ENCODE data around the gene NUFIP1. TPM values are rescaled to one million over a fixed set of nuclear protein-coding genes. Genes with fewer than 3 reads are reported as not detected.

Gene NUFIP1
- total and polyA plus RNA-seq, 2 of the 8 experiments (the other 6 are each of a cell fraction or from before 2014, with no cell fraction given) = 4.6 to 16.6 TPM

- H4K5ac ChIP-seq (ENCODE audit: insufficient read length, low read depth, low read length) = no peak overlapping the region
- no peak overlapping the region for H3K4ac ChIP-seq (replicated peaks; ENCODE audit: insufficient read length, low read depth, low read length)
- H3K4me2 ChIP-seq (ENCODE audit: insufficient read depth in 1 of 2, low read depth in 2 of 2, low read length in 2 of 2) = no peak overlapping the region
- H2BK5ac ChIP-seq (ENCODE audit: low read depth, low read length) = no peak overlapping the region
- no peak overlapping the region for H3K18ac ChIP-seq (ENCODE audit: extremely low read depth, low read length)
- no peak overlapping the region for H3K14ac ChIP-seq (ENCODE audit: insufficient read length)
- no peak overlapping the region for H2BK12ac ChIP-seq (ENCODE audit: low read depth, low read length)
- FAIRE-seq (no peak), DNase-seq (ENCODE audit: low read depth in 1 of 2, low spot score in 2 of 2) (no peak)
- CTCF ChIA-PET (ENCODE audit: partially characterized antibody) = interaction anchor here (0.7 to 1.6 kb wide), 3 partner anchors 9 to 551 kb away, joined by 4 to 7 read pairs (median 4); no protein-coding TSS in a partner anchor
- no peak overlapping the region for H2BK20ac ChIP-seq (ENCODE audit: low read length)
- H2BK120ac ChIP-seq (replicated peaks; ENCODE audit: low read depth, low read length) = no peak overlapping the region
- H3K79me1 ChIP-seq (ENCODE audit: low read depth, low read length) = no peaks in the 10 kb centered on the region; the same call in 1 of the 2 replicates
- peaks cover 0 to 2% of the 10 kb centered on the region in 2 experiments for H4K20me1 ChIP-seq (replicated peaks in 1 of 2; ENCODE audit: control insufficient read depth in 1 of 2, insufficient read depth in 2 of 2, low read length in 2 of 2)
- POLR2A ChIA-PET (ENCODE audit: partially characterized antibody) = no interaction called here
- H3K23ac ChIP-seq (ENCODE audit: insufficient read length) = no peak overlapping the region
- H3K23me2 ChIP-seq (ENCODE audit: low read depth, low read length) = no peaks in the 10 kb centered on the region
- H2BK15ac ChIP-seq (ENCODE audit: low read length) = no peak overlapping the region
- H3K56ac ChIP-seq (replicated peaks; ENCODE audit: insufficient read length, low read depth, low read length) = no peak overlapping the region
- no peak overlapping the region for H3K9ac ChIP-seq (replicated peaks in 1 of 4; ENCODE audit: extremely low read depth in 1 of 4, low read depth in 3 of 4, low read length in 3 of 4)
- H3K4me3 ChIP-seq (ENCODE audit: extremely low read depth in 1 of 4, insufficient read depth in 2 of 4, low read depth in 3 of 4, low read length in 4 of 4) = no peak overlapping the region
- H2AFZ ChIP-seq (ENCODE audit: low read length) = no peak overlapping the region
- H3K4me1 ChIP-seq (replicated peaks in 1 of 4; ENCODE audit: control insufficient read depth in 3 of 4, insufficient read depth in 4 of 4, low read length in 3 of 4) = no peaks in the 10 kb centered on the region
- no peaks in the 10 kb centered on the region for H3K9me3 ChIP-seq (ENCODE audit: insufficient read depth in 2 of 2, low read depth in 1 of 2, low read length in 1 of 2)
- H2AK5ac ChIP-seq (ENCODE audit: low read depth, low read length) = no peak overlapping the region
- no peak overlapping the region for H3K27ac ChIP-seq (ENCODE audit: low read depth, low read length)
- H4K8ac ChIP-seq (ENCODE audit: extremely low read depth, insufficient read depth, low read length) = no peak overlapping the region
- peaks cover 0 to 14% of the 10 kb centered on the region in 2 experiments; a peak in 2 of 4 replicates for H3K79me2 ChIP-seq (ENCODE audit: control insufficient read depth in 1 of 2, insufficient read depth in 2 of 2, low read length in 2 of 2)
- no peak overlapping the region for H4K91ac ChIP-seq (replicated peaks; ENCODE audit: insufficient read length, low read length)
- H3K27me3 ChIP-seq (replicated peaks in 1 of 4; ENCODE audit: control insufficient read depth in 3 of 4, extremely low read depth in 1 of 4, insufficient read depth in 3 of 4, low read length in 3 of 4) = no peaks in the 10 kb centered on the region
- H3K36me3 ChIP-seq (ENCODE audit: control insufficient read depth in 2 of 4, insufficient read depth in 4 of 4, low read length in 3 of 4) = peaks cover 12 to 55% (median 36%) of the 10 kb centered on the region in 4 experiments
- WGBS, 2 experiments (ENCODE audit: extremely low coverage in 1 of 2, insufficient coverage in 1 of 2, insufficient read length in 1 of 2, insufficient replicate concordance in 2 of 2, low coverage in 1 of 2, low lambda C conversion rate in 2 of 2, missing lambda C conversion rate in 1 of 2) = 95% methylated on average over 1 of the region's 1 CpG; no CpG with 5 or more reads in 1 of the 2 experiments
- TF ChIP-seq NANOG (IDR thresholded peaks at IDR 0.05; ENCODE audit: insufficient read depth, low read depth, low read length, poor library complexity, severe bottlenecking) = no peak
- no peak for TF ChIP-seq SIRT6 (IDR thresholded peaks at IDR 0.05; ENCODE audit: low read length)
- TF ChIP-seq CBX5 (IDR thresholded peaks at IDR 0.05; ENCODE audit: low read depth, low read length) = no peak
- no peak for TF ChIP-seq GABPA (IDR thresholded peaks at IDR 0.05; ENCODE audit: borderline replicate concordance, insufficient read depth, low read length)
- no peak for TF ChIP-seq RXRA (IDR thresholded peaks at IDR 0.05; ENCODE audit: insufficient read depth, low read depth, low read length)
- no peak for TF ChIP-seq TEAD4 (IDR thresholded peaks at IDR 0.05; ENCODE audit: low read depth, low read length)
- no peak for TF ChIP-seq BACH1 (IDR thresholded peaks at IDR 0.05; ENCODE audit: low read length)
- no peak for TF ChIP-seq KDM1A (IDR thresholded peaks at IDR 0.05; ENCODE audit: borderline replicate concordance, low read length)
- no peak for TF ChIP-seq EGR1 (IDR thresholded peaks at IDR 0.05; ENCODE audit: borderline replicate concordance, low read depth, low read length)
Measured at GRCh38 chr13:44978328-44978727, 10.9 kb downstream of the NUFIP1 start.
